ENCODE measurements around the gene TENT5A.
"Not testable (repeated sequence)": the region's sequence is repeated elsewhere in the genome, so short reads cannot be mapped to it uniquely, and the experiment has no call there.

Gene TENT5A

GRCh38 chr6:81783893-81784292, 31.4 kb upstream of the TENT5A start:
- Mint-ChIP-seq H3K27me3 (peaks cover 4% of the 10 kb centered on the region), H3K27ac (no peak overlapping the region), H3K4me1 (no peaks in the 10 kb centered on the region), H3K36me3 (ENCODE audit: low read depth) (no peaks in the 10 kb centered on the region), H3K9me3 (peaks cover 7% of the 10 kb centered on the region), H3K4me3 (no peak overlapping the region)
- no peak for DNase-seq
- ATAC-seq: no peak

- Mint-ChIP-seq H3K4me3 (no peak overlapping the region), H3K27ac (no peak overlapping the region), H3K36me3 (ENCODE audit: low read depth) (no peaks in the 10 kb centered on the region), H3K4me1 (no peaks in the 10 kb centered on the region), H3K9me3 (peaks cover 7% of the 10 kb centered on the region), H3K27me3 (peaks cover 9% of the 10 kb centered on the region)
- DNase-seq (no peak), ATAC-seq (no peak)
Measured at GRCh38 chr6:81781624-81782023, 29.1 kb upstream of the TENT5A start.

- no peak overlapping the region for H3K27ac Mint-ChIP-seq
- no peaks in the 10 kb centered on the region for H3K36me3 Mint-ChIP-seq (ENCODE audit: low read depth)
- H3K9me3 Mint-ChIP-seq: peaks cover 7% of the 10 kb centered on the region
- DNase-seq (no peak), ATAC-seq (no peak)
- H3K27me3 Mint-ChIP-seq: peaks cover 11% of the 10 kb centered on the region
- H3K4me3 Mint-ChIP-seq: no peak overlapping the region
- H3K4me1 Mint-ChIP-seq: peaks cover 5% of the 10 kb centered on the region
Measured at GRCh38 chr6:81777586-81778268, 25.2 kb upstream of the TENT5A start.

GRCh38 chr6:81776219-81776618, 23.7 kb upstream of the TENT5A start:
- not testable (repeated sequence) for H3K4me3 Mint-ChIP-seq; H3K27me3 Mint-ChIP-seq; H3K27ac Mint-ChIP-seq; H3K9me3 Mint-ChIP-seq; DNase-seq; H3K4me1 Mint-ChIP-seq; H3K36me3 Mint-ChIP-seq (ENCODE audit: low read depth); ATAC-seq

GRCh38 chr6:81774542-81774941, 22.1 kb upstream of the TENT5A start:
- Mint-ChIP-seq H3K4me1 (peaks cover 6% of the 10 kb centered on the region), H3K9me3 (no peaks in the 10 kb centered on the region), H3K27me3 (peaks cover 8% of the 10 kb centered on the region), H3K4me3 (no peak overlapping the region), H3K27ac (no peak overlapping the region), H3K36me3 (ENCODE audit: low read depth) (no peaks in the 10 kb centered on the region)
- no peak for ATAC-seq
- no peak for DNase-seq

GRCh38 chr6:81773887-81774286, 21.4 kb upstream of the TENT5A start:
- Mint-ChIP-seq H3K36me3 (ENCODE audit: low read depth) (no peaks in the 10 kb centered on the region), H3K4me1 (peaks cover 6% of the 10 kb centered on the region), H3K4me3 (no peak overlapping the region), H3K27ac (no peak overlapping the region), H3K27me3 (peaks cover 8% of the 10 kb centered on the region), H3K9me3 (no peaks in the 10 kb centered on the region)
- ATAC-seq (no peak), DNase-seq (no peak)

- ATAC-seq (peak; percentile 94), DNase-seq (no peak)
- H3K9me3 Mint-ChIP-seq: no peaks in the 10 kb centered on the region
- no peaks in the 10 kb centered on the region for H3K36me3 Mint-ChIP-seq (ENCODE audit: low read depth)
- peaks cover 6% of the 10 kb centered on the region for H3K4me1 Mint-ChIP-seq
- H3K27me3 Mint-ChIP-seq: peaks cover 8% of the 10 kb centered on the region
- H3K27ac Mint-ChIP-seq: no peak overlapping the region
- no peak overlapping the region for H3K4me3 Mint-ChIP-seq
Measured at GRCh38 chr6:81772741-81773140, 20.3 kb upstream of the TENT5A start.

- peaks cover 6% of the 10 kb centered on the region for H3K4me1 Mint-ChIP-seq
- peaks cover 6% of the 10 kb centered on the region for H3K27me3 Mint-ChIP-seq
- no peak for DNase-seq
- no peaks in the 10 kb centered on the region for H3K9me3 Mint-ChIP-seq
- ATAC-seq: no peak
- no peaks in the 10 kb centered on the region for H3K36me3 Mint-ChIP-seq (ENCODE audit: low read depth)
- no peak overlapping the region for H3K27ac Mint-ChIP-seq
- H3K4me3 Mint-ChIP-seq: no peak overlapping the region
Measured at GRCh38 chr6:81771097-81771496, 18.6 kb upstream of the TENT5A start.

- H3K36me3 Mint-ChIP-seq (ENCODE audit: low read depth): no peaks in the 10 kb centered on the region
- no peaks in the 10 kb centered on the region for H3K9me3 Mint-ChIP-seq
- DNase-seq (no peak), ATAC-seq (no peak)
- H3K4me3 Mint-ChIP-seq: no peak overlapping the region
- H3K4me1 Mint-ChIP-seq: peaks cover 6% of the 10 kb centered on the region
- peaks cover 9% of the 10 kb centered on the region for H3K27me3 Mint-ChIP-seq
- no peak overlapping the region for H3K27ac Mint-ChIP-seq
Measured at GRCh38 chr6:81770381-81770780, 17.9 kb upstream of the TENT5A start.

GRCh38 chr6:81769824-81770223, 17.3 kb upstream of the TENT5A start:
- H3K4me1 Mint-ChIP-seq: peaks cover 6% of the 10 kb centered on the region
- no peaks in the 10 kb centered on the region for H3K36me3 Mint-ChIP-seq (ENCODE audit: low read depth)
- no peaks in the 10 kb centered on the region for H3K9me3 Mint-ChIP-seq
- no peak overlapping the region for H3K4me3 Mint-ChIP-seq
- ATAC-seq (no peak), DNase-seq (no peak)
- no peak overlapping the region for H3K27ac Mint-ChIP-seq
- peaks cover 12% of the 10 kb centered on the region for H3K27me3 Mint-ChIP-seq

- H3K4me3 Mint-ChIP-seq: no peak overlapping the region
- H3K4me1 Mint-ChIP-seq: peaks cover 6% of the 10 kb centered on the region
- H3K27ac Mint-ChIP-seq: no peak overlapping the region
- H3K36me3 Mint-ChIP-seq (ENCODE audit: low read depth): no peaks in the 10 kb centered on the region
- H3K27me3 Mint-ChIP-seq: peaks cover 13% of the 10 kb centered on the region
- no peaks in the 10 kb centered on the region for H3K9me3 Mint-ChIP-seq
- DNase-seq (no peak), ATAC-seq (no peak)
Measured at GRCh38 chr6:81768150-81768942, 15.9 kb upstream of the TENT5A start.

GRCh38 chr6:81767163-81767891, 14.8 kb upstream of the TENT5A start:
- no peak overlapping the region for H3K27ac Mint-ChIP-seq
- ATAC-seq (no peak), DNase-seq (no peak)
- no peaks in the 10 kb centered on the region for H3K36me3 Mint-ChIP-seq (ENCODE audit: low read depth)
- peaks cover 13% of the 10 kb centered on the region for H3K27me3 Mint-ChIP-seq
- no peak overlapping the region for H3K4me3 Mint-ChIP-seq
- H3K4me1 Mint-ChIP-seq: no peaks in the 10 kb centered on the region
- H3K9me3 Mint-ChIP-seq: no peaks in the 10 kb centered on the region

GRCh38 chr6:81766482-81767069, 14.1 kb upstream of the TENT5A start:
- H3K27me3 Mint-ChIP-seq: peaks cover 13% of the 10 kb centered on the region
- no peak overlapping the region for H3K4me3 Mint-ChIP-seq
- no peaks in the 10 kb centered on the region for H3K9me3 Mint-ChIP-seq
- ATAC-seq: no peak
- DNase-seq: no peak
- no peaks in the 10 kb centered on the region for H3K36me3 Mint-ChIP-seq (ENCODE audit: low read depth)
- no peak overlapping the region for H3K27ac Mint-ChIP-seq
- H3K4me1 Mint-ChIP-seq: no peaks in the 10 kb centered on the region

- no peaks in the 10 kb centered on the region for H3K9me3 Mint-ChIP-seq
- DNase-seq (no peak), ATAC-seq (no peak)
- H3K27me3 Mint-ChIP-seq: peaks cover 11% of the 10 kb centered on the region
- H3K4me3 Mint-ChIP-seq: no peak overlapping the region
- H3K4me1 Mint-ChIP-seq: no peaks in the 10 kb centered on the region
- no peak overlapping the region for H3K27ac Mint-ChIP-seq
- H3K36me3 Mint-ChIP-seq (ENCODE audit: low read depth): no peaks in the 10 kb centered on the region
Measured at GRCh38 chr6:81764531-81764930, 12.1 kb upstream of the TENT5A start.

Measured in activated naive CD8-positive, alpha-beta T cell treated with anti-CD3 and anti-CD28 coated beads, Interleukin-2, amount 50 U/mL, for 24 hours (primary cell).